Measurements from ENCODE around the gene KCNAB1.

Gene KCNAB1

GRCh38 chr3:156511987-156512677 is 391.8 kb downstream of the KCNAB1 start:
- DNase-seq, result no peak

- DNase-seq, result no peak
Observed at GRCh38 chr3:156513619-156514018, 393.2 kb downstream of the KCNAB1 start.

GRCh38 chr3:156516284-156516683 is 395.9 kb downstream of the KCNAB1 start:
- no peak for DNase-seq

- DNase-seq, result no peak
Observed at GRCh38 chr3:156516961-156517360, 396.6 kb downstream of the KCNAB1 start.

GRCh38 chr3:156518726-156519125 is 398.3 kb downstream of the KCNAB1 start:
- no peak for DNase-seq

GRCh38 chr3:156519758-156520162 is 399.4 kb downstream of the KCNAB1 start:
- DNase-seq, result no peak

- DNase-seq, result no peak
Observed at GRCh38 chr3:156522673-156523072, 402.3 kb downstream of the KCNAB1 start.

GRCh38 chr3:156525808-156526207 is 405.4 kb downstream of the KCNAB1 start:
- DNase-seq, result no peak

GRCh38 chr3:156527060-156527459 is 406.7 kb downstream of the KCNAB1 start:
- DNase-seq, result no peak

GRCh38 chr3:156530980-156531379 is 410.6 kb downstream of the KCNAB1 start:
- DNase-seq, result no peak

GRCh38 chr3:156532730-156533129 is 412.4 kb downstream of the KCNAB1 start:
- DNase-seq, result no peak

GRCh38 chr3:156533205-156533604 is 412.8 kb downstream of the KCNAB1 start:
- DNase-seq, result no peak

- no peak for DNase-seq
Observed at GRCh38 chr3:156535162-156535627, 414.8 kb downstream of the KCNAB1 start.

- no peak for DNase-seq
Observed at GRCh38 chr3:156535798-156536197, 415.4 kb downstream of the KCNAB1 start.

GRCh38 chr3:156536524-156537316 is 416.3 kb downstream of the KCNAB1 start:
- no peak for DNase-seq

GRCh38 chr3:156539051-156539450 is 418.7 kb downstream of the KCNAB1 start:
- no peak for DNase-seq

- DNase-seq, result no peak
Observed at GRCh38 chr3:156539802-156540201, 419.4 kb downstream of the KCNAB1 start.

GRCh38 chr3:156542101-156543042 is 422.0 kb downstream of the KCNAB1 start:
- no peak for DNase-seq

- no peak for DNase-seq
Observed at GRCh38 chr3:156543043-156543555, 422.7 kb downstream of the KCNAB1 start.

- DNase-seq, result no peak
Observed at GRCh38 chr3:156547637-156548036, 427.3 kb downstream of the KCNAB1 start.

- no peak for DNase-seq
Observed at GRCh38 chr3:156548041-156548687, 427.8 kb downstream of the KCNAB1 start.

- no peak for DNase-seq
Observed at GRCh38 chr3:156548902-156549301, 428.5 kb downstream of the KCNAB1 start.

Data from activated effector memory CD4-positive, alpha-beta T cell treated with anti-CD3 and anti-CD28 coated beads, Interleukin-2, amount 50 U/mL, for 16 hours (primary cell).